A549 treated with AZD9567 at 1 μM for 4 hours (cell line): ENCODE results near the gene POT1. TPM values are rescaled to one million over a fixed set of nuclear protein-coding genes. Genes with fewer than 3 reads are reported as not detected.

Experiments
- total RNA-seq: library from RNA; stranded (reverse); fragments of 200-300 nt; extraction: Qiagen RNA extraction; gene quantifications from 5 replicates; pipeline ENCODE4 v1.2.3, GENCODE V29; 2022; ENCODE audit not compliant: insufficient read depth

POT1 gene
- 9.9 to 21.5 TPM (median 13.4 TPM) in 5 replicates for total RNA-seq

GRCh38 chr7:124929467-124930172 is at the start of gene POT1:
Gene POT1 (minus strand): TSS chr7:124929825. CDS start chr7:124897173, 32,652 bp downstream.

Other genes starting within 250 kb of the POT1 start
- gene GPR37, start 164.0 kb downstream of the POT1 start, total RNA-seq: 0.44 to 0.77 TPM (median 0.65 TPM) in 5 replicates